Natural killer cell treated with Interleukin-12 subunit alpha and Interleukin-12 subunit beta and Interleukin-15 and Interleukin-18, amount 100 ng/mL, for 72 hours (primary cell): ENCODE data around the gene BROX. TPM values are rescaled to one million over a fixed set of nuclear protein-coding genes. Genes with fewer than 3 reads are reported as not detected.

Source experiments
- ATAC-seq, 2 donors: fragments of 150-1000 bp; cut with Tn5 transposase in 1 of 2; sonication (Bioruptor Pico), chemical (Tn5 transposase) in 1 of 2; 2 replicates each; pipeline ENCODE4 v1.10.0; 2021
- DNase-seq: peaks from one replicate; pipeline ENCODE4 v3.0.0; 2022; ENCODE audit warnings: low spot score
- H3K27ac Mint-ChIP-seq, 2 donors: 1 replicate in 1 of 2; 2 replicates in 1 of 2; pipeline ENCODE4 v1.8.0; 2022; ENCODE audit warnings: mixed read lengths in 2 of 2, mild to moderate bottlenecking in 1 of 2, moderate library complexity in 1 of 2
- H3K27me3 Mint-ChIP-seq, 2 donors: 1 replicate in 1 of 2; 2 replicates in 1 of 2; pipeline ENCODE4 v1.8.0; 2022; ENCODE audit warnings: mixed read lengths in 2 of 2
- H3K36me3 Mint-ChIP-seq: one replicate; pipeline ENCODE4 v1.8.0; 2022; ENCODE audit warnings: mixed read lengths
- H3K4me1 Mint-ChIP-seq, 2 donors: 1 replicate in 1 of 2; 2 replicates in 1 of 2; pipeline ENCODE4 v1.8.0; 2022; ENCODE audit warnings: low read depth in 2 of 2, mixed read lengths in 2 of 2, mild to moderate bottlenecking in 1 of 2
- H3K4me3 Mint-ChIP-seq: one replicate; pipeline ENCODE4 v1.8.0; 2022; ENCODE audit warnings: mixed read lengths
- H3K9me3 Mint-ChIP-seq: 2 replicates; pipeline ENCODE4 v1.8.0; 2022; ENCODE audit warnings: mixed read lengths
- total RNA-seq, 2 donors: library from RNA; stranded (reverse); gene quantifications; one replicate each; pipeline ENCODE4 v1.2.3, GENCODE V29; 2022

Gene BROX
- total RNA-seq, 2 donors from 2014 or later, result 36.3 to 38.9 TPM

GRCh38 chr1:222706815-222707214, 5.5 kb upstream of the BROX start:
- Mint-ChIP-seq H3K9me3 (no peaks in the 10 kb centered on the region), H3K4me1 (peaks cover 19 to 33% of the 10 kb centered on the region in 2 donors), H3K27ac (no peak overlapping the region), H3K4me3 (no peak overlapping the region), H3K36me3 (peaks cover 7% of the 10 kb centered on the region), H3K27me3 (no peaks in the 10 kb centered on the region)
- no peak for DNase-seq
- no peak for ATAC-seq

- peaks cover 25 to 36% of the 10 kb centered on the region in 2 donors for H3K4me1 Mint-ChIP-seq
- ATAC-seq, result no peak
- no peak overlapping the region for H3K4me3 Mint-ChIP-seq
- no peaks in the 10 kb centered on the region for H3K9me3 Mint-ChIP-seq
- no peak overlapping the region for H3K27ac Mint-ChIP-seq
- H3K36me3 Mint-ChIP-seq, result peaks cover 5% of the 10 kb centered on the region
- no peak for DNase-seq
- H3K27me3 Mint-ChIP-seq, result no peaks in the 10 kb centered on the region
Observed at GRCh38 chr1:222709700-222710153, 2.6 kb upstream of the BROX start.

- Mint-ChIP-seq H3K27me3 (no peaks in the 10 kb centered on the region), H3K4me1 (peaks cover 18 to 31% of the 10 kb centered on the region in 2 donors), H3K36me3 (peaks cover 8% of the 10 kb centered on the region), H3K27ac (peak overlapping the region; percentile 95 to 100), H3K9me3 (no peaks in the 10 kb centered on the region), H3K4me3 (peak overlapping the region; percentile 99)
- ATAC-seq (peak; percentile 62 to 67), DNase-seq (peak; percentile 81)
Observed at GRCh38 chr1:222711319-222712252, 778 bp upstream of the BROX start.

- no peaks in the 10 kb centered on the region for H3K27me3 Mint-ChIP-seq
- peak overlapping the region; percentile 99 for H3K4me3 Mint-ChIP-seq
- H3K36me3 Mint-ChIP-seq, result peaks cover 9% of the 10 kb centered on the region
- peak; percentile 79 to 81 for ATAC-seq
- H3K27ac Mint-ChIP-seq, result peak overlapping the region; percentile 95 to 100
- peak; percentile 92 for DNase-seq
- H3K9me3 Mint-ChIP-seq, result no peaks in the 10 kb centered on the region
- H3K4me1 Mint-ChIP-seq, result peaks cover 18 to 34% of the 10 kb centered on the region in 2 donors
Observed at GRCh38 chr1:222713091-222713961, 962 bp downstream of the BROX start.

- H3K9me3 Mint-ChIP-seq, result no peaks in the 10 kb centered on the region
- no peaks in the 10 kb centered on the region for H3K27me3 Mint-ChIP-seq
- no peak for ATAC-seq
- H3K4me1 Mint-ChIP-seq, result peaks cover 12 to 22% of the 10 kb centered on the region in 2 donors
- peaks cover 21% of the 10 kb centered on the region for H3K36me3 Mint-ChIP-seq
- no peak overlapping the region for H3K27ac Mint-ChIP-seq
- no peak overlapping the region for H3K4me3 Mint-ChIP-seq
- no peak for DNase-seq
Observed at GRCh38 chr1:222716393-222716792, 4.0 kb downstream of the BROX start.

GRCh38 chr1:222728746-222729145, 16.4 kb downstream of the BROX start:
- H3K36me3 Mint-ChIP-seq, result peaks cover 52% of the 10 kb centered on the region

DNA sequence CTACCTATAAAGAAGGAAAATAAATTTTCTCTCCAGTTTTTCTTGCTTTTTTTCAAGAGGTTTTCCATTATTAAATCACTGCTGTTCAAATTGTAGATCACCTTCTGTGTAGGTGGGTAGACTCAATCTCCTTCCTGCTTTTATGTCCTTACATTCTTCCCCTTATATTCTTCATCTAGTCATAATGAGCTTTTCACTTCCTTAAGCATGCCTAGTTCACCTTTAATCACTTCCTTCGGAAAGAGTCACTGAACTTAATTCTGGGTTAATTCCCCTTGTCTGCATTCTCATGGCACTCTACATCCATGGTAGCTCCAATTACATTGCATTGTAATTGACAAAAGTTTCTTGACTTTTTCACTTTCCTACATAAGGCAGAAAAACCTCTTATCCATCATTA, 18.5 kb downstream of the BROX start:
- Mint-ChIP-seq H3K9me3 (no peaks in the 10 kb centered on the region), H3K27me3 (no peaks in the 10 kb centered on the region), H3K27ac (no peak overlapping the region), H3K4me1 (peaks cover 0 to 2% of the 10 kb centered on the region in 2 donors), H3K4me3 (no peak overlapping the region), H3K36me3 (peaks cover 47% of the 10 kb centered on the region)
- DNase-seq (no peak), ATAC-seq (no peak)

More at GRCh38 chr1:222728746-222729145, 16.4 kb downstream of the BROX start:
- ATAC-seq, result no peak
- no peaks in the 10 kb centered on the region for H3K27me3 Mint-ChIP-seq
- H3K27ac Mint-ChIP-seq, result no peak overlapping the region
- no peak overlapping the region for H3K4me3 Mint-ChIP-seq
- no peaks in the 10 kb centered on the region for H3K9me3 Mint-ChIP-seq
- no peak for DNase-seq
- H3K4me1 Mint-ChIP-seq, result peaks cover 0 to 2% of the 10 kb centered on the region in 2 donors

DNA sequence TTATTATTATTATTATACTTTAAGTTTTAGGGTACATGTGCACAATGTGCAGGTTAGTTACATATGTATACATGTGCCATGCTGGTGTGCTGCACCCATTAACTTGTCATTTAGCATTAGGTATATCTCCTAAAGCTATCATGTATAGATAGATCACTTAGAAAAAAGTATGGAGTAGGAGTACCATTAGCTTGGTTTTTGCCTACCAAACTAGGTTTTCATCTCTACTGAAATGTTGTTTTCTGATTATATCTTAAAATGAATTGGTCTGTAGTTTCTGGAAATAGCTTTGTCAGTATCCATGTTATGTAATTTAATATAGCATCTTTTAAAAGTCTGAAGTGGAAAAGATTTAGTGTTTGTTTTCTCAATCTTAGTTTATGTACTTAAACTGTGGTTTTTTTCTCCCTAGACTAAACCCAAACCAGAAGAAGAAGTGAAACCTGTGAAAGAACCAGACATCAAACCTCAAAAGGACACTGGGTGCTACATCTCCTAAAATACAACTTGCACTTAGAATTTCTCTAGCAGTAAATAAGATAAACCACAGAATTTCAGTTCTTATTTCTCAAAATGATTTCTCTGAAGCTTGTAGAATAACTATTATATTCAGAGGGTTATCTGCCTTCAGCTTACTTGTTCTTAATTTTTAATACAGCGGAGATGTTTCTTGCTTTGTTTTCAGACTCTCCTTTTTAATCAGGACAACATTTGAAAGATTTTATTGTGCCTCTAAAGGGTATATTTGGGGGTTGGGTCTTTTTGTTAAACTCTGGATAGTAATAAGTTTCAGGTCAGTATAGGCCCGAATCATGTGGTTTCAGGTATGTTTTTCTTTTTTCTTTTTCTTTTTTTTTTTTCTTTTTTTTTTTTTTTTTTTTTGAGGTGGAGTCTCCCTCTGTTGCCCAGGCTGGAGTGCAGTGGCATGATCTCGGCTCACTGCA, 20.1 kb downstream of the BROX start:
- no peak overlapping the region for H3K27ac Mint-ChIP-seq
- ATAC-seq (peak in 1 of 2 donors; percentile 56), DNase-seq (no peak)
- H3K36me3 Mint-ChIP-seq, result peaks cover 43% of the 10 kb centered on the region
- H3K4me3 Mint-ChIP-seq, result no peak overlapping the region
- H3K9me3 Mint-ChIP-seq, result no peaks in the 10 kb centered on the region
- H3K27me3 Mint-ChIP-seq, result no peaks in the 10 kb centered on the region
- H3K4me1 Mint-ChIP-seq, result peaks cover 0 to 2% of the 10 kb centered on the region in 2 donors

DNA sequence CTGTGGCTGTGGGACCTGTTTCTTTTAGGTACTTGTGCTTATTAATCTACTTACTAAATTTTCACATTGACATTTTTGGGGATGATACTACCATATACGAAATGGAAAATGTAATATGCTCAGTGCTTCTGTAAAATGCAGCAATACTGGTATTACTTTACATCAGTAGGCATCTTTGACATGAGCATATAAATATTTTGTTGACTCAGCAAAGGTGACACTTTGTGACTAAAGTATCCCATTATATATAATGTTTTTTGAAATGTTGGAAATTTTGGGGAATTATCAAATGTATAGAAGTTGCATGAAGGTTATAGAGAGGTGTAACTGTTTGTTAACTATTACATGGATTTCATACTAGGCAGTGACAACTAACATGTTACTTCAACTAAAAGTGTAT, 22.4 kb downstream of the BROX start:
- Mint-ChIP-seq H3K27ac (no peak overlapping the region), H3K4me1 (peaks cover 0 to 2% of the 10 kb centered on the region in 2 donors), H3K9me3 (no peaks in the 10 kb centered on the region), H3K4me3 (no peak overlapping the region), H3K36me3 (peaks cover 25% of the 10 kb centered on the region), H3K27me3 (no peaks in the 10 kb centered on the region)
- no peak for DNase-seq
- ATAC-seq, result no peak

DNA sequence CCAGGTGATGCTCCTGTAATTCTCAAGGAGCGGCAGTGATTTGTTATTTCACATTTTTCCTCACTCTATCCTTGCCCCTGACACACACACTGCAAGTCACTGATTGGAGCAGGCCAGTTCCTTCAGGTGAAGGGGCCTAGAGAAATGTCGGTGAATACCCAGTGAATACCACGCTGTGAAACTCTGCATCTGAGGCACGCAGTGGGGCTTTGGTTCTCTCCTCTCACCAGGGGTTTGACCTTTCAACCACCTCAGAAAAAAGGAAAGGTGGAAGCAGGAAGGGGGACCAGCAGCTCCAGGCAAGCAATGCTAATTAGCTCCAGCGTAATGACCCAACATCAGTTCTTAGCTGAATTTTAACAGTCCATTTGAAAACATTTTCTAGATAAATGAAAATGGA, 24.1 kb downstream of the BROX start:
- DNase-seq (no peak), ATAC-seq (no peak)
- no peak overlapping the region for H3K4me3 Mint-ChIP-seq
- no peaks in the 10 kb centered on the region for H3K9me3 Mint-ChIP-seq
- H3K4me1 Mint-ChIP-seq, result peaks cover 0 to 2% of the 10 kb centered on the region in 2 donors
- H3K27me3 Mint-ChIP-seq, result no peaks in the 10 kb centered on the region
- no peak overlapping the region for H3K27ac Mint-ChIP-seq
- H3K36me3 Mint-ChIP-seq, result peaks cover 13% of the 10 kb centered on the region

GRCh38 chr1:222736972-222737371, 24.6 kb downstream of the BROX start, which contains the start of gene FAM177B:
Gene FAM177B, plus strand, starts transcription at chr1:222737202. Its CDS starts 9,344 bp downstream, at chr1:222746546.
- Mint-ChIP-seq H3K9me3 (no peaks in the 10 kb centered on the region), H3K4me3 (no peak within 1 kb of the TSS), H3K36me3 (peaks cover 8% of the 10 kb centered on the region), H3K27me3 (no peaks in the 10 kb centered on the region), H3K27ac (no peak within 1 kb of the TSS), H3K4me1 (peaks cover 0 to 4% of the 10 kb centered on the region in 2 donors)
- DNase-seq (no peak), ATAC-seq (no peak)

DNA sequence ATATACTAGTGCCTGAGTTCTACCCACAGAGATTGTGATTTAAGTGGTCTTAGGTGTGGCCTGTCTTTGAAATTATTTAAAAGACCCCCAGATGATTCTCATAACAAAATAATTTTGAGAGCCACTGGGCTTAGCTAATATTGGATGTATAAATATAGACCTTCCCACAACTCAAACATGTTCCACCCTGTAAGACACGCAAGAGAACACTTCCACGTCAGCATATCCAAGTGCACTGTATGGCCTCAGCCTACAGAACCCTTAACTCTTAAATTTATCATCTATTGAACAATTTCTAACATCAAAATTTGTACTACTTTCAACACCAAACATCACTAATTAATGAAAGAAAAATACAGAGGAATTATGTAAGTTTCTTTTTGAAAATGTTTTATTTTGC, 27.1 kb downstream of the BROX start:
- no peak overlapping the region for H3K27ac Mint-ChIP-seq
- H3K4me3 Mint-ChIP-seq, result no peak overlapping the region
- no peak for ATAC-seq

GRCh38 chr1:222739929-222740328, 27.6 kb downstream of the BROX start:
- Mint-ChIP-seq H3K9me3 (no peaks in the 10 kb centered on the region), H3K27me3 (no peaks in the 10 kb centered on the region), H3K27ac (no peak overlapping the region), H3K36me3 (no peaks in the 10 kb centered on the region), H3K4me3 (no peak overlapping the region), H3K4me1 (peaks cover 0 to 5% of the 10 kb centered on the region in 2 donors)
- no peak for DNase-seq
- ATAC-seq, result no peak

More for the DNA sequence above, 27.1 kb downstream of the BROX start:
- DNase-seq, result no peak
- no peaks in the 10 kb centered on the region for H3K9me3 Mint-ChIP-seq
- peaks cover 0 to 5% of the 10 kb centered on the region in 2 donors for H3K4me1 Mint-ChIP-seq
- no peaks in the 10 kb centered on the region for H3K27me3 Mint-ChIP-seq
- peaks cover 3% of the 10 kb centered on the region for H3K36me3 Mint-ChIP-seq
